ENCODE measurements around the gene GATB. TPM values are rescaled to one million over a fixed set of nuclear protein-coding genes. Genes with fewer than 3 reads are reported as not detected.
"Not testable (repeated sequence)": the region's sequence is repeated elsewhere in the genome, so short reads cannot be mapped to it uniquely, and the experiment has no call there.

The GATB gene
- total RNA-seq, 1 donor from 2014 or later = 15.7 TPM

DNA sequence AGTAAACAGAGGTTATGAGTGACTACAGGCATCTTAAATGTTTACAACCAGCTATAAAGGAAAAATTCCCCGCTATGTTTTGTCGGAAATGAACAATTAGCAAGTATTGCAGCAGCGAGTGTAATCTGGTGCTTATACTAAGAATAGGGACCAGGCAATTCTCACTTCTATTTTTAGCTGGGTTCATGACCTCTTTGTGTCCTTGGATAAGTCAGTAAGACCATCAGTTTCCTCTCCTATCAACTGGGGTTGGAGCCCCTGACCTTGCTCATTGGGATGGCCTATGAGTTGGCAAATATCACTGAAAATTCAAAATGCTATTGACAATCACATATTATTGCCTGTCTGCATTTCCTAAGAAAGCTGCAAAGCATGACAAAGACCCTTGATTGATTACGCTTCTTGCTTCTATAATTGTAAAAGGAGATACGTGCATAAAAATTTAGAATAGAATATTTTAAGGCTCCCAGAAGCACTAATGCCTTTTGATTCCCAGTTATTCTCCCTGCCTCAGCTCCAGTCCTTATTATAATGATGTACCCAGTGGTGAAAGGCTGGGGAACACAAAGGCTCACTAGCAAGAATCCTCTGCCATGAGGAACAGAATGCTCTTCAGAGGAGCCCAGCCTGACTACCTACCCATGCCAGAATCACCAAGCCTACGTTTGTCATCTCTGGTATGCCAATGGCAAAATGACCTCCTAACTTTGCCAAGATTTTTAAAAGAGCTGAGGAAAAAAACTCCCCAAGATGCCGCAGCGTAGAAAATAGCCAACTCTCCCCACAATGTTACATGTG is 21.9 kb downstream of the GATB start:
- peaks cover 20% of the 10 kb centered on the region for H3K9me3 Mint-ChIP-seq (ENCODE audit: low read depth)
- no peaks in the 10 kb centered on the region for H3K4me1 Mint-ChIP-seq (ENCODE audit: low read depth)
- no peaks in the 10 kb centered on the region for H3K27me3 Mint-ChIP-seq
- TF ChIP-seq, protein P1, sequence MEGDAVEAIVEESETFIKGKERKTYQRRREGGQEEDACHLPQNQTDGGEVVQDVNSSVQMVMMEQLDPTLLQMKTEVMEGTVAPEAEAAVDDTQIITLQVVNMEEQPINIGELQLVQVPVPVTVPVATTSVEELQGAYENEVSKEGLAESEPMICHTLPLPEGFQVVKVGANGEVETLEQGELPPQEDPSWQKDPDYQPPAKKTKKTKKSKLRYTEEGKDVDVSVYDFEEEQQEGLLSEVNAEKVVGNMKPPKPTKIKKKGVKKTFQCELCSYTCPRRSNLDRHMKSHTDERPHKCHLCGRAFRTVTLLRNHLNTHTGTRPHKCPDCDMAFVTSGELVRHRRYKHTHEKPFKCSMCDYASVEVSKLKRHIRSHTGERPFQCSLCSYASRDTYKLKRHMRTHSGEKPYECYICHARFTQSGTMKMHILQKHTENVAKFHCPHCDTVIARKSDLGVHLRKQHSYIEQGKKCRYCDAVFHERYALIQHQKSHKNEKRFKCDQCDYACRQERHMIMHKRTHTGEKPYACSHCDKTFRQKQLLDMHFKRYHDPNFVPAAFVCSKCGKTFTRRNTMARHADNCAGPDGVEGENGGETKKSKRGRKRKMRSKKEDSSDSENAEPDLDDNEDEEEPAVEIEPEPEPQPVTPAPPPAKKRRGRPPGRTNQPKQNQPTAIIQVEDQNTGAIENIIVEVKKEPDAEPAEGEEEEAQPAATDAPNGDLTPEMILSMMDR (IDR thresholded peaks at IDR 0.05; ENCODE audit: unreplicated experiment) = no peak
- H3K27ac Mint-ChIP-seq = no peak overlapping the region
- no peak for DNase-seq (ENCODE audit: low spot score, unreplicated experiment)
- peaks cover 34% of the 10 kb centered on the region for H3K36me3 Mint-ChIP-seq (ENCODE audit: insufficient read depth)
- no peak overlapping the region for H3K4me3 Mint-ChIP-seq (ENCODE audit: low read depth)

DNA sequence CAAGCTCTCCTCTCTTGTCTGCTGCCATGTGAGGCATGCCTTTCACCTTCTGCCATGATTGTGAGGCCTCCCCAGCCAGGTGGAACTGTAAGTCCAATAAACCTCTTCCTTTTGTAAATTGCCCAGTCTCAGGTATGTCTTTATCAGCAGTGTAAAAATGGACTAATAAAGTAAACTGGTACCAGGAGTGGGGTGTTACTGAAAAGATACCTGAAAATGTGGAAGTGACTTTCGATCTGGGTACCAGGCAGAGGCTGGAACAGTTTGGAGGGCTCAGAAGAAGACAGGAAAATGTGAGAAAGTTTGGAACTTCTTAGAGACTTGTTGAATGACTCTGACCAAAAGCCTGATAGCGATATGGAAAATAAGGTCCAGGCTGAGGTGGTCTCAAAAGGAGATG is 24.0 kb downstream of the GATB start:
- Mint-ChIP-seq H3K36me3 (ENCODE audit: insufficient read depth) (peaks cover 40% of the 10 kb centered on the region), H3K9me3 (ENCODE audit: low read depth) (peaks cover 20% of the 10 kb centered on the region)
- not testable (repeated sequence) for DNase-seq (ENCODE audit: low spot score, unreplicated experiment); H3K27me3 Mint-ChIP-seq; H3K4me3 Mint-ChIP-seq (ENCODE audit: low read depth); H3K27ac Mint-ChIP-seq; H3K4me1 Mint-ChIP-seq (ENCODE audit: low read depth)

DNA sequence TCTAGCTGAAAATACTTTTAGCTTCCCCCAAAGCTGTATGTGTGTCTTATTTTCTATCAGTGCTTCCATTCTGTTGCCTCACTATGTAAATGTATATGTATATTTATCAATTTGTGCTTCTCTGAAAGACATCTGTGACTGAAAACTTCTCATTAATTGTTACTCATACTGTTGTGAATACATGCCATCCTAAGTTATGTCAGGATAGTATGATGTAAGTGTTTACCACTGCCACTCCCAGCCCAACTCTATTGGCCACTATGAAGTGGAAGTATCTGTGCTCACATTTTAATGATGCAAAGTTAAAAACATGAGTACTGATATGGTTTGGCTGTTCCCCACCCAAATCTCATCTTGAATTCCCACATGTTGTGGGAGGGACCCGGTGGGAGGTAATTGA is 24.4 kb downstream of the GATB start:
- Mint-ChIP-seq H3K4me1 (ENCODE audit: low read depth) (no peaks in the 10 kb centered on the region), H3K9me3 (ENCODE audit: low read depth) (peaks cover 20% of the 10 kb centered on the region), H3K27ac (no peak overlapping the region), H3K27me3 (no peaks in the 10 kb centered on the region), H3K36me3 (ENCODE audit: insufficient read depth) (peaks cover 41% of the 10 kb centered on the region), H3K4me3 (ENCODE audit: low read depth) (no peak overlapping the region)
- TF ChIP-seq, protein P1 (IDR thresholded peaks at IDR 0.05; ENCODE audit: unreplicated experiment) = no peak
- no peak for DNase-seq (ENCODE audit: low spot score, unreplicated experiment)

DNA sequence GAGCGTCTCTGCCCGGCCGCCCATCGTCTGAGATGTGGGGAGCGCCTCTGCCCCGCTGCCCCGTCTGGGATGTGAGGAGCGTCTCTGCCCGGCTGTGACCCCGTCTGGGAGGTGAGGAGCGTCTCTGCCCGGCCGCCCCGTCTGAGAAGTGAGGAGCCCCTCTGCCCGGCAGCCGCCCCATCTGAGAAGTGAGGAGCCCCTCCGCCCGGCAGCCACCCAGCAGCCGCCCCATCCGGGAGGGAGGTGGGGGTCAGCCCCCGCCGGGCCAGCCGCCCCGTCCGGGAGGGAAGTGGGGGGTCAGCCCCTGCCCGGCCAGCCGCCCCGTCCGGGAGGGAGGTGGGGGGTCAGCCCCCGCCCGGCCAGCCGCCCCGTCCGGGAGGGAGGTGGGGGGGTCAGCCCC is 29.1 kb downstream of the GATB start:
- not testable (repeated sequence) for DNase-seq (ENCODE audit: low spot score, unreplicated experiment); H3K27ac Mint-ChIP-seq; H3K27me3 Mint-ChIP-seq; H3K4me3 Mint-ChIP-seq (ENCODE audit: low read depth); H3K4me1 Mint-ChIP-seq (ENCODE audit: low read depth)
- peaks cover 26% of the 10 kb centered on the region for H3K36me3 Mint-ChIP-seq (ENCODE audit: insufficient read depth)
- H3K9me3 Mint-ChIP-seq (ENCODE audit: low read depth) = peaks cover 14% of the 10 kb centered on the region

DNA sequence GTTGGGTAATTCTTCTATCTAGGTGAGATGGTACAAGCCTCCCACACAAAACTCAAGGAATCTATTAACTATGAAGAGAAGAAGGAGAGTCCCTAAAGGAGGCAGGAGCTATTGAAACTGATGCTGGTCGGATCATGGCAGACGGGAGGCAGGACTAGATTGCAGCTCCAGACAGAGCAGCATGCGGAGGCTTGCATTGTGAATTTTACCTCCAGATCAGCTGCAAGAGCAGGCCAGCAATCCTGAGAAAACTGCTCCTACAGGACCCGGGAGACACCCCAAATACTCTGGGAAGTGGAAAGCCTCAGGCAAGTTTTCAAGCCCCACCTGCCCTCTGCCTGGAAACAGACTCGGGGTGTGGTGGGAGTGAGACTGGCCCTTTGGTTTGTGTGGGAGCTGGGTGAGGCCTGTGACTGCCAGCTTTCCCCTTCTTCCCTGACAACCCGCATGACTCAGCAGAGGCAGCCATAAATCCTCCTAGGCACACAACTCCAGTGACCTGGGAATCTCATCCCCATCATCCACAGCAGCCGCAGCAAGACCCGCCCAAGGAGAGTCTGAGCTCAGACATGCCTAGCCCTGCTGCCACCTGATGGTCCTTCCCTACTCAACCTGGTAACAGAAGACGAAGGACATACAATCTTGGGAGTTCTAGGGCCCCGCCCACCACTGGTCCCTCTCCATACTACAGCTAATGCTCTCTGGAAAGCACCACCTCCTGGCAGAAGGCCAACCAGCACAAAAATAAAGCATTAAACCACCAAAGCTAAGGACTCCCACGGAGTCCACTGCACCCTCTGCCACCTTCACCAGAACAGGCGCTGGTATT is 30.9 kb downstream of the GATB start:
- H3K4me1 Mint-ChIP-seq (ENCODE audit: low read depth) = peaks cover 2% of the 10 kb centered on the region
- H3K4me3 Mint-ChIP-seq (ENCODE audit: low read depth) = no peak overlapping the region
- no peaks in the 10 kb centered on the region for H3K27me3 Mint-ChIP-seq
- no peak overlapping the region for H3K27ac Mint-ChIP-seq
- H3K9me3 Mint-ChIP-seq (ENCODE audit: low read depth) = peaks cover 2% of the 10 kb centered on the region
- TF ChIP-seq, protein P1 (IDR thresholded peaks at IDR 0.05; ENCODE audit: unreplicated experiment) = no peak
- DNase-seq (ENCODE audit: low spot score, unreplicated experiment) = no peak
- peaks cover 17% of the 10 kb centered on the region for H3K36me3 Mint-ChIP-seq (ENCODE audit: insufficient read depth)

DNA sequence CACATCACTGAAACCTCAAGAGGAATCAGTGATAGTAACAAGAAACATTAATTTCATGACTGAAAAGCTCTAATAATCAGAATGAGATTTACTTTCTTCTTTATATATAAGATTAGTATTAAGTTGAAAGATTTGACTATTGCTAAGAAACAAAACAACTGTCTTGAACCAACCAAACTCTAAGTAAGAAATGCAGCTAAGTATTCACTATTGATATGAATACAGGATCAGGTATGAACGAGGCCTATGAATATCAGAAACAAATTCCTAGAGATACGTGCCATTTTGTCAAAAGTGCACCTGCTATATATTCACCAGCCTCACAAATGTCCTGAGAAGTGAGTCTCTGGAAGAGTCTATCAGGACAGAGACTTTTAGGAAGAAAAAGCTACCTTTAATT is 32.1 kb downstream of the GATB start:
- Mint-ChIP-seq H3K27ac (no peak overlapping the region), H3K9me3 (ENCODE audit: low read depth) (no peaks in the 10 kb centered on the region), H3K36me3 (ENCODE audit: insufficient read depth) (peaks cover 12% of the 10 kb centered on the region), H3K27me3 (no peaks in the 10 kb centered on the region), H3K4me3 (ENCODE audit: low read depth) (no peak overlapping the region), H3K4me1 (ENCODE audit: low read depth) (peaks cover 2% of the 10 kb centered on the region)
- DNase-seq (ENCODE audit: low spot score, unreplicated experiment) = no peak
- TF ChIP-seq, protein P1 (IDR thresholded peaks at IDR 0.05; ENCODE audit: unreplicated experiment) = no peak
